GM20000 (cell line): ENCODE measurements around the gene TGFBRAP1.
A peak's percentile ranks its signal among the peaks of the same experiment; 100 is the strongest.

ENCODE experiments used
- DNase-seq: peaks from one replicate; pipeline ENCODE4 v3.0.0; 2012; ENCODE audit warnings: low spot score
- CTCF ChIP-seq: IDR thresholded peaks from 2 replicates; pipeline ENCODE4 v1.5.1; 2012; ENCODE audit warnings: mild to moderate bottlenecking, control low read depth; ENCODE audit errors: extremely low read depth, missing control alignments

Gene TGFBRAP1

DNA sequence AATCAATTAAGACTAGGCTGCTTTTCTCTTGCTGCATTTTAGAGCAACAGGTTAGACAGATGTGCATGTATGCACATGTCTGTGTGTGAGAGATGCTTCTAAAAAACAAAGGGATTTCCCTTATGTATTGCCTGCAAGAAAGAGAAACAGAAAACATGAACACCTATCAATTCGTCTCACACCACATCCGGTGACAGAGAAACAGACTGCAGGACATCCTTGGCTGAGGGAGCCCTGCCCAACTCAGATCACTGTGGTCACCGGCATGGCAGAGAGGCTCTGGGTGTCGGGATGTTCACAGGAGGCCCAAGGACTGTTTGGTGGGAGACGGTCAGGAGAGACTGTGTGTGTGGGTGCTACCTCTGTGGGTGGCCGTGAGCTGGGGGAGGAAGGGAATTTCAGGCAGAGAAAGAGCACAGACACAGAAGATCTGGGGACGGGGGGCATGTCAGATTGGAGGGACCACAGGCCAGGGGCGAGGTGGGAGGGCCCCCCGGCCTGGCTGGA lies 44.4 kb upstream of the TGFBRAP1 start:
- TF ChIP-seq CTCF: no peak
- DNase-seq: peak; percentile 74

GRCh38 chr2:105373344-105373781 lies 43.8 kb upstream of the TGFBRAP1 start:
- no peak for TF ChIP-seq CTCF

DNA sequence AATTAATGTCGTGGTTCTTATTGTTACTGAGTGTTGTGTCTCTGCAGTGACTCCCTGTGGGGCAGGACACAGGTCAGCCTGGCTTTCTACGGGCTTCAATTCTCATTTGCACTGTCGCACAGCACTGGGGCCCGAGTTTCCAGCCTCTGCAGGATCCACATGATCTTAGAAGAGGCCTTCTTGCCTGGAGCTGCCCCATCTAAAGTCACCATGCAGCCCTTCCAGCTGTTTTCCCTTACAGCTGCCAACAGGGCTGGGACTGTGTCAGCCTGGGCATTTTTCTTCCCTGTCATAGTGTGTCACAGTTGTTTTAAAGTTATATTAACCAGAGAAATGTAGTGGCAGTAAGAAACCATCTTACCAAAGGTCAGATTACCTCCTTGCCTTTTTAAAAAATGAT lies 42.3 kb upstream of the TGFBRAP1 start:
- DNase-seq: no peak
- TF ChIP-seq CTCF: no peak

More at GRCh38 chr2:105373344-105373781, 43.8 kb upstream of the TGFBRAP1 start:
- no peak for DNase-seq

DNA sequence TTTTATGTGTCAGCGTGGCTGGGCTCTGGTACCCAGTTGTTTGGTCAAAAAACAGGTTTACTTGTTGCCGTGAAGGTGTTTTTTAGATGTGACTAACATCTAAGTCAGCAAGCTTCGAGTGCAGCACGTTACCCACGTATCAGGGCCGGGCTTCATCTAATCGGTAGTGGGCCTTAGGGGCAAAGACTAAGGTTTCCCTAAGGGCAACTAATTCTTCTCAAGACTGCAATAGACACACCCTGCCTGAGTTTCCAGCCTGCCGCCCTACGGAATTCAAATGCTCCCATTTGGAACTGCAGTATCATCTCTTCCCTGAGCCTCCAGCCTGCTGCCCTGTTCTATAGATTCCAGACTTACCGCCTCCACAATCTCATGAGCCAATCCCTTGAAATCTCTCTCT lies 41.6 kb upstream of the TGFBRAP1 start:
- no peak for TF ChIP-seq CTCF
- DNase-seq: no peak

DNA sequence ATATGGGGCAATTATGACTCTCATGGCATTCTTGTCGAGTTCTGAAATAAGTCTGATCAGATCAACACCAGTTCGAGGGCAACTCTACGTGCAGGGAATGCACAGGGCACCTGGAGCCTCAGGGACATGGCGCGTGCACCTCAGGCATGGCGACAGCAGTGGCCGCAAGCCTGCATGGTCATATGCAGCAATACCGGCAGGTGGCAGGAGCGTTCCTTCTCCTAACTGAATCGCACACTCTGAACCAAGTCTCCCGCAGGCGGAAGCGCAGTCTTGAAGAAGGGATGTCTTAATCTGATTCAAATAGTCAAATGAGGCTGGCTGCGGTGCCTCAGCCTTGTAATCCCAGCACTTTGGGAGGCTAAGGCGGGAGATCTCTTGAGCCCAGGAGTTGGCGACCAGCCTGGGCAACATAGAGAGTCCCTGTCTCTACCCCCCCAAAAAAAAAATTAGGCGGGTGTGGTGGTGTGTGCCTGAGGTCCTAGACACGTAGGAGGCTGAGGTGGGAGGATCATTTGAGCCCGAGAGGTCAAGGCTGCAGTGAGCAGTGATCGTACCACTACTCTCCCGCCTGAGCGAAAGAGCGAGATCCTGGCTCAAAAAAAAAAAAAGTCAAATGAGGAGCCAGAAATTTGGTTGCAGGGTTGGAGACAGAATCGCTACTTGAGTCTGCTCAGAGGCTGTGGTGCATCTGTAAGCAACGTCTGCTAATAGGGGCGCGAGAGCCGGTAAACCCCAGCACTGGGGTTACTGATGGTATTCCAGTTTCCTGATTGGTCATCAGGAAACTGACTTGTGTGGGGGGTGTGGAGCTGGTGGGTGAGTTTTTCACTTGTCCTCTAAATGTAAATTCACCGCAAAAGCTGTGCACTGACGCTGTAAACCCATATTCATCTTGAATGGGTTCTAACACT lies 40.5 kb upstream of the TGFBRAP1 start:
- DNase-seq: peak; percentile 73

DNA sequence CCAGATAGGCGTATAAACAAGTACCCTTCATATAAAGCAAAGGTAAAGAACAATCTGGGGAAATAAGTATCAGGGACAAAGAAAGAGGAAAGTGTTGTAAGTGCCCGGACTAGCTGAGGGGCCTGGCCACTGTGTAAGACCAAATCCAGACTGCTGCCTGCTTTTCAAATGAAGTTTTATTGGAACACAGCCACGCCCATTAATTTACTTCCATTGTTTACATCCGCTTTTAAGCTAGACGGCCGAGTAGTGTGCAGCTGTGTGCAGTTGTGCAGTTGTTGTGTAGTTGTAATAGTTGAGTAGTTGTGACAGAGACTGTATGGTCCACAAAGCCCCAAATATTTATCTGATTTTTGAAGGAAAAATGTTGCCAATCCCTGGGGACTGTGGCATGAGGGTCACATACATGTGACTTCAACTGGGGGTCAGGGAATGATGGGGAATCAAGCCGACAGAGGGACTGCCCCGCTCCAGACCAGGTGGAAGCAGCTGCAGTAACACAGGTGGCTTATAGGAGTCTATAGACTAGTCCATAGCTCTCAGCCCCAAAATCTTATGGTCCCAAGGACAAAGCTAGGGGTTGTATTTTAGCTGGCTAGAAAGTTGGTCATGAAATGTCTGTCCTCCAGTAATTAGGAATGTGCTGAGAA lies 39.3 kb upstream of the TGFBRAP1 start:
- DNase-seq: no peak
- no peak for TF ChIP-seq CTCF

More for the DNA sequence above, 40.5 kb upstream of the TGFBRAP1 start:
- TF ChIP-seq CTCF: peak; percentile 89

- no peak for DNase-seq
- no peak for TF ChIP-seq CTCF
These were observed 35.7 kb upstream of the TGFBRAP1 start for GRCh38 chr2:105365206-105365605.
